ENCODE measurements around the gene PPP1CA. TPM values are rescaled to one million over a fixed set of nuclear protein-coding genes. Genes with fewer than 3 reads are reported as not detected.

Gene PPP1CA
- total RNA-seq, 2 donors from 2014 or later: 168 to 215 TPM

- no peaks in the 10 kb centered on the region for H3K36me3 ChIP-seq
- WGBS: 45% methylated on average over 9 of the region's 9 CpGs
- TF ChIP-seq POLR2A (IDR thresholded peaks at IDR 0.05) (no peak), CTCF (IDR thresholded peaks at IDR 0.05) (no peak), POLR2AphosphoS5 (IDR thresholded peaks at IDR 0.05) (no peak)
- no peak for DNase-seq (ENCODE audit: low spot score)
- H3K4me1 ChIP-seq (replicated peaks): peaks cover 19% of the 10 kb centered on the region
- no peaks in the 10 kb centered on the region for H3K27me3 ChIP-seq (replicated peaks; ENCODE audit: insufficient read depth)
- intact Hi-C loops (cut with DNase I): loop anchor here (2.0 kb wide), 1 partner anchor 22 kb away; the partner anchor contains the start of gene POLD4
- H3K27ac ChIP-seq: peak overlapping the region in 1 of 2 donors; percentile 86
- H3K9me3 ChIP-seq: no peaks in the 10 kb centered on the region
- peak overlapping the region in 1 of 2 donors; percentile 70 for H3K4me3 ChIP-seq
Observed at GRCh38 chr11:67374571-67375281, 26.9 kb downstream of the PPP1CA start.

- DNase-seq (ENCODE audit: low spot score): peak; percentile 75
- H3K36me3 ChIP-seq: no peaks in the 10 kb centered on the region
- WGBS: 13% methylated on average over 34 of the region's 40 CpGs
Observed at GRCh38 chr11:67373648-67374570, 27.7 kb downstream of the PPP1CA start.

GRCh38 chr11:67372993-67373647 is 28.5 kb downstream of the PPP1CA start, which contains the start of gene CLCF1:
Gene CLCF1 (minus strand): TSS chr11:67373598. CDS start chr11:67373539, 59 bp downstream.
- intact Hi-C loops (cut with DNase I): no loop called here
- DNase-seq (ENCODE audit: low spot score): no peak
- Histone ChIP-seq H3K27me3 (replicated peaks; ENCODE audit: insufficient read depth) (no peaks in the 10 kb centered on the region), H3K36me3 (no peaks in the 10 kb centered on the region), H3K4me1 (replicated peaks) (peaks cover 19% of the 10 kb centered on the region), H3K4me3 (peak within 1 kb of the TSS; percentile 70 to 81), H3K9me3 (no peaks in the 10 kb centered on the region), H3K27ac (peak within 1 kb of the TSS; percentile 86 to 89)
- TF ChIP-seq POLR2AphosphoS5 (IDR thresholded peaks at IDR 0.05): no peak
- peak in 2 of 4 experiments; percentile 5 to 14 for TF ChIP-seq CTCF (IDR thresholded peaks at IDR 0.05)
- under 1% methylated on average over 37 of the region's 76 CpGs for WGBS

More at GRCh38 chr11:67373648-67374570, 27.7 kb downstream of the PPP1CA start:
- Histone ChIP-seq H3K4me1 (replicated peaks) (peaks cover 19% of the 10 kb centered on the region), H3K27ac (peak overlapping the region; percentile 86 to 89), H3K27me3 (replicated peaks; ENCODE audit: insufficient read depth) (no peaks in the 10 kb centered on the region), H3K4me3 (peak overlapping the region; percentile 70 to 81), H3K9me3 (no peaks in the 10 kb centered on the region)
- intact Hi-C loops (cut with DNase I): loop anchor here (2.0 kb wide), 1 partner anchor 21 kb away; the partner anchor contains the start of gene POLD4
- TF ChIP-seq POLR2AphosphoS5 (IDR thresholded peaks at IDR 0.05) (peak; percentile 73), POLR2A (IDR thresholded peaks at IDR 0.05) (peak; percentile 37), CTCF (IDR thresholded peaks at IDR 0.05) (peak in 3 of 4 experiments; percentile 42 to 79 (median 68))

GRCh38 chr11:67372321-67372992 is 29.2 kb downstream of the PPP1CA start:
- peaks cover 19% of the 10 kb centered on the region for H3K4me1 ChIP-seq (replicated peaks)
- TF ChIP-seq CTCF (IDR thresholded peaks at IDR 0.05) (no peak), POLR2AphosphoS5 (IDR thresholded peaks at IDR 0.05) (no peak), POLR2A (IDR thresholded peaks at IDR 0.05) (peak; percentile 40)
- intact Hi-C loops (cut with DNase I): no loop called here
- peak overlapping the region; percentile 70 to 81 for H3K4me3 ChIP-seq
- H3K9me3 ChIP-seq: no peaks in the 10 kb centered on the region
- H3K27ac ChIP-seq: peak overlapping the region; percentile 86 to 89
- no peaks in the 10 kb centered on the region for H3K27me3 ChIP-seq (replicated peaks; ENCODE audit: insufficient read depth)
- no peaks in the 10 kb centered on the region for H3K36me3 ChIP-seq
- DNase-seq (ENCODE audit: low spot score): no peak
- WGBS: 1% methylated on average over 27 of the region's 78 CpGs
